Measurements from ENCODE around the gene CDH4.

GRCh38 chr20:61633004-61633403 is 380.9 kb downstream of the CDH4 start:
- TF ChIP-seq, protein P1, sequence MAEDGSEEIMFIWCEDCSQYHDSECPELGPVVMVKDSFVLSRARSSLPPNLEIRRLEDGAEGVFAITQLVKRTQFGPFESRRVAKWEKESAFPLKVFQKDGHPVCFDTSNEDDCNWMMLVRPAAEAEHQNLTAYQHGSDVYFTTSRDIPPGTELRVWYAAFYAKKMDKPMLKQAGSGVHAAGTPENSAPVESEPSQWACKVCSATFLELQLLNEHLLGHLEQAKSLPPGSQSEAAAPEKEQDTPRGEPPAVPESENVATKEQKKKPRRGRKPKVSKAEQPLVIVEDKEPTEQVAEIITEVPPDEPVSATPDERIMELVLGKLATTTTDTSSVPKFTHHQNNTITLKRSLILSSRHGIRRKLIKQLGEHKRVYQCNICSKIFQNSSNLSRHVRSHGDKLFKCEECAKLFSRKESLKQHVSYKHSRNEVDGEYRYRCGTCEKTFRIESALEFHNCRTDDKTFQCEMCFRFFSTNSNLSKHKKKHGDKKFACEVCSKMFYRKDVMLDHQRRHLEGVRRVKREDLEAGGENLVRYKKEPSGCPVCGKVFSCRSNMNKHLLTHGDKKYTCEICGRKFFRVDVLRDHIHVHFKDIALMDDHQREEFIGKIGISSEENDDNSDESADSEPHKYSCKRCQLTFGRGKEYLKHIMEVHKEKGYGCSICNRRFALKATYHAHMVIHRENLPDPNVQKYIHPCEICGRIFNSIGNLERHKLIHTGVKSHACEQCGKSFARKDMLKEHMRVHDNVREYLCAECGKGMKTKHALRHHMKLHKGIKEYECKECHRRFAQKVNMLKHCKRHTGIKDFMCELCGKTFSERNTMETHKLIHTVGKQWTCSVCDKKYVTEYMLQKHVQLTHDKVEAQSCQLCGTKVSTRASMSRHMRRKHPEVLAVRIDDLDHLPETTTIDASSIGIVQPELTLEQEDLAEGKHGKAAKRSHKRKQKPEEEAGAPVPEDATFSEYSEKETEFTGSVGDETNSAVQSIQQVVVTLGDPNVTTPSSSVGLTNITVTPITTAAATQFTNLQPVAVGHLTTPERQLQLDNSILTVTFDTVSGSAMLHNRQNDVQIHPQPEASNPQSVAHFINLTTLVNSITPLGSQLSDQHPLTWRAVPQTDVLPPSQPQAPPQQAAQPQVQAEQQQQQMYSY (CRISPR knock-in tag; IDR thresholded peaks at IDR 0.05), result no peak
- no peak for TF ChIP-seq ZNF263 (CRISPR knock-in tag; IDR thresholded peaks at IDR 0.05; ENCODE audit: low read depth)
- no peak for TF ChIP-seq CTCF (IDR thresholded peaks at IDR 0.05)
- no peak for TF ChIP-seq ZNF671 (CRISPR knock-in tag; IDR thresholded peaks at IDR 0.05)
